Activated T-helper 1 cell treated with anti-CD3 and anti-CD28 coated beads, Interleukin-12 subunit alpha, Interleukin-12 subunit beta, Interleukin-2, Interleukin-4 antibody, amounts not matched to agents 30 ng/mL and 10 ng/mL and 1 ng/mL, durations not matched to agents 14 hours and 24 hours and 36 hours (primary cell): Measurements from ENCODE around the gene RANBP3L. TPM values are rescaled to one million over a fixed set of nuclear protein-coding genes. Genes with fewer than 3 reads are reported as not detected.

ENCODE experiments used
- DNase-seq: peaks from one replicate; pipeline ENCODE4 v3.0.0; 2021; ENCODE audit warnings: low spot score
- H3K27ac Mint-ChIP-seq: one replicate; pipeline ENCODE4 v1.8.0; 2021; ENCODE audit warnings: mild to moderate bottlenecking, mixed read lengths
- H3K27me3 Mint-ChIP-seq: one replicate; pipeline ENCODE4 v1.8.0; 2022; ENCODE audit warnings: mild to moderate bottlenecking, moderate library complexity, mixed read lengths; ENCODE audit not compliant: insufficient read depth
- H3K36me3 Mint-ChIP-seq: one replicate; pipeline ENCODE4 v1.8.0; 2021; ENCODE audit warnings: low read depth, mixed read lengths
- H3K4me1 Mint-ChIP-seq: one replicate; pipeline ENCODE4 v1.8.0; 2021; ENCODE audit warnings: low read depth, mixed read lengths
- H3K4me3 Mint-ChIP-seq: one replicate; pipeline ENCODE4 v1.8.0; 2021; ENCODE audit warnings: mild to moderate bottlenecking, moderate library complexity, mixed read lengths
- H3K9me3 Mint-ChIP-seq: one replicate; pipeline ENCODE4 v1.8.0; 2021; ENCODE audit warnings: mixed read lengths
- intact Hi-C: fragments of 100-400 bp; cut with micrococcal nuclease; formaldehyde crosslinking; loops from one replicate; pipeline ENCODE4 v1.15.1; 2024
- total RNA-seq: library from RNA; stranded (reverse); gene quantifications from 2 replicates; pipeline ENCODE4 v1.2.3, GENCODE V29; 2022

The RANBP3L gene
- total RNA-seq, 1 donor from 2014 or later, result not detected

DNA sequence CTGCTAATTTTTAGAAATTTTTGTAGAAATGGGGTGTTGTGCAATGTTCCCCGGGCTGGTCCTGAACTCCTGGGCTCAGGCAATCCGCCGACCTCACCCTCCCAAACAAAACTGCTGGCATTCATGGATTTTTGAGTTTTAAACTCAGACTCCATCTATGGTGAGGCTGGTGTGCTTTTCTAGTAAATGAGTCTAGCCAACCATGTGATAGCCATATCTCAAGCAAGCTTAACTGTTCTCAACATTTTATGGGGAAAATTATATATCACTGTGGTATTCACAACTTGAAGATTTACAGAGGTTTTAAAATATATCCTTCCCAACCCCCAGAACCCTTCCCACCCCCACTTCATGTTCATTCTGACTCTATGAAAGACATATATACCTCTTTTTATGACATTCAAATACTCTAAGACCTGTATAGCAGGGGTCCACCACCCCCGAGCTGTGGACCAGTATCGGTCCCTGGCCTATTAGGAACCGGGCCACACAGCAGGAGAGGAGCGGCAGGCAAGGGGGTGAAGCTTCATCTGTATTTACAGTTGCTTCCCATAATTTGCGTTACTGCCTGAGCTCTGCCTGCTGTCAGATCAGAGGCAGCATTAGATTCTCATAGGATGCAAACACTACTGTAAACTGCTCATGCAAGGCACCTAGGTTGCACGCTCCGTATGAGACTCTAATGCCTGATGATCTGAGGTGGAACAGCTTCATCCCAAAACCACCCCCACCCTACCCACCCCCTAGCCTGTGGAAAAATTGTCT, 55.5 kb downstream of the RANBP3L start:
- H3K9me3 Mint-ChIP-seq, result no peaks in the 10 kb centered on the region
- no peaks in the 10 kb centered on the region for H3K36me3 Mint-ChIP-seq
- peaks cover 11% of the 10 kb centered on the region for H3K4me1 Mint-ChIP-seq
- no peak overlapping the region for H3K4me3 Mint-ChIP-seq
- intact Hi-C loops, result loop anchor here (10.0 kb wide), 1 partner anchor 391 kb away; the partner anchor contains the start of gene IL7R
- H3K27me3 Mint-ChIP-seq, result peaks cover 26% of the 10 kb centered on the region
- H3K27ac Mint-ChIP-seq, result no peak overlapping the region
- DNase-seq, result no peak

DNA sequence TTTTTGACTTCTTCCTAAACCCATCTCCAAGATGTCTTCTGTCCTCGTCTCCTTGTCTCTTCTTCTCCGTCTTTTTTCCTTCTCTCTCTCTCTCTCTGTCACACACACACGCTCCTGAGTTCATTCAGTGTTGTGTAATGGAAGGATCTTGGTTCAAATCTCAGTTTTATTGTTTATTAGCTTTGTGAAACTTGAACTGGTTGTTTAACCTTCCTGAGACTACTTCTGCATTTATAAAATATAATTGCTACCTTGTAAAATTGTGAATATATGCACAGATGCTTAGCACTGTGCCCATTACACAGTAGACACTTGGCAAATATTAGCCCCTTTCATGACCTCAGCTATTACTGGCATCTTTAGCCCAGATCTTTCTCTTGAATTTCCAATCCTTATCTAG, 57.6 kb downstream of the RANBP3L start:
- peaks cover 30% of the 10 kb centered on the region for H3K4me1 Mint-ChIP-seq

DNA sequence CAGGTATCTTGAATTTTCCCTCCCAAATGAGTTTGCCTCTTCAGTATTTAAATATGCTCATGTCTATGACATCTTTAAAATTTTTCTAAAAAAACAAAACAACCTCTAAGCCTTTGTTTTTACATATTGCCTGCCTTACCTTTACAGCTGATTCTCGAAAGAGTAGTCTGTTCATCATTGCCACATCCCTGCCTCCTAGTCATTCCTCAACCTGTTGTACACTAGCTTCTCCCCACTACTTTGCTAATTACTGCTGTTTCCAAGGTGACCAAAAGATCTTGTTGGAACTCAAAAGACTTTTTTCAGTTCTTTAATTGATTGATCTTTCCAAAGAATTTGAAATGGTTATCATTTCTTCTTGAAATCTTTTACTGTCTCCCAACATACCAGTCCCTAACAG, 58.0 kb downstream of the RANBP3L start:
- peaks cover 31% of the 10 kb centered on the region for H3K4me1 Mint-ChIP-seq

More for the DNA sequence above, 57.6 kb downstream of the RANBP3L start:
- Mint-ChIP-seq H3K27me3 (peaks cover 17% of the 10 kb centered on the region), H3K36me3 (peaks cover 3% of the 10 kb centered on the region), H3K27ac (peak overlapping the region; percentile 42), H3K9me3 (no peaks in the 10 kb centered on the region), H3K4me3 (peak overlapping the region; percentile 54)
- intact Hi-C loops, result loop anchor here (5.0 to 10.0 kb wide), 4 partner anchors 118 to 1128 kb away; partner anchors contain the start of genes IL7R, NUP155 and SPEF2
- no peak for DNase-seq

DNA sequence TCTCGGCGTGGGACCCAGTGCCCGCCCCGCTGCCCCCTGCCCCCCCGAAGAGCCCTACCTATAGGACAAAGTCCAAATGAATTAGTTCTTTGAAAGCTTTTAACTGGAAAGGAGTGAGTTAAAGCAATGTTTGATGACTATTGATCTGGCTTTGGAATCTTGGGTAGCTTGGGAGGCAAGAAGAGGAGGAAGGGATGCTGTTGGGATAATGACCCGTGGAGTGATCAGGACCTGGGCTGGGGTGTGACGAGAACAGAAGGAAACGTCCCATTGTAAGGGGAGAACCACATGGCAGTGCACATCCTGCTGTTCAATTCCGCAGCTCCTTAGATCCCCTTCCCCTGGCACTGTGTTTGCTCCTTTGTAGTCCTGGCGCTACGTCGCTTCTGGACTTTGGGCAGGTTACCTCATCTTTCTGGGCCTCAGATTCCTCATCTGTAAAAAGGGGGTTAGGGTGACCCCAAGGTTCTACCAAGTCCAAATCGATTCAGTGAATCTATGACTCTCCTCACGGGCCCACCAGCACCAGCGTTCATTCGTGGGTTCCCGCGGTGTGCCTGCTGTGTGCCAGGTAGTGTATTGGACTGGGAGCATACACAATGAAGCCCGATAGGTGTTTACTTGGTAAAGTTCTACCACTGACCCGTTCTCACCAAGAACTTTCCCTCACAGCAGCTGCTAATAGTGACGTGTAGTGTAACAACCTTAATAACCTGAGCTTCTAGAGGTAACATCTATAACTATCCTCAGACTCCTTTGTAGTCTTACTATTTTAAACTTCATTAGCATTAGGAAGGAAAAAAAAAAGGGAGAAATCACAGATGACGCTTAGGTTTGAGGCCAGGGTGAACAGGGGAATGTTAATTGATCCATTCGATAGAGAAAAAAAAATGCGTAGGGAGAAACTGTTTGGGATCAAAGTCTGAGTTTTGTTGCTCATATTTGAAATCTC, 58.9 kb downstream of the RANBP3L start:
- Mint-ChIP-seq H3K27me3 (peaks cover 13% of the 10 kb centered on the region), H3K4me1 (peaks cover 37% of the 10 kb centered on the region), H3K4me3 (peak overlapping the region; percentile 90), H3K9me3 (no peaks in the 10 kb centered on the region), H3K27ac (peak overlapping the region; percentile 96), H3K36me3 (peaks cover 3% of the 10 kb centered on the region)
- no peak for DNase-seq
- intact Hi-C loops, result loop anchor here (1.0 to 10.0 kb wide), 9 partner anchors 92 to 1328 kb away; partner anchors contain the start of genes BRIX1, DNAJC21, IL7R and LMBRD2

More for the DNA sequence above, 58.0 kb downstream of the RANBP3L start:
- Mint-ChIP-seq H3K36me3 (peaks cover 3% of the 10 kb centered on the region), H3K9me3 (no peaks in the 10 kb centered on the region), H3K4me3 (peak overlapping the region; percentile 54), H3K27me3 (peaks cover 17% of the 10 kb centered on the region), H3K27ac (peak overlapping the region; percentile 42)
- intact Hi-C loops, result loop anchor here (5.0 to 10.0 kb wide), 4 partner anchors 119 to 1129 kb away; partner anchors contain the start of genes IL7R, NUP155 and SPEF2
- DNase-seq, result no peak

DNA sequence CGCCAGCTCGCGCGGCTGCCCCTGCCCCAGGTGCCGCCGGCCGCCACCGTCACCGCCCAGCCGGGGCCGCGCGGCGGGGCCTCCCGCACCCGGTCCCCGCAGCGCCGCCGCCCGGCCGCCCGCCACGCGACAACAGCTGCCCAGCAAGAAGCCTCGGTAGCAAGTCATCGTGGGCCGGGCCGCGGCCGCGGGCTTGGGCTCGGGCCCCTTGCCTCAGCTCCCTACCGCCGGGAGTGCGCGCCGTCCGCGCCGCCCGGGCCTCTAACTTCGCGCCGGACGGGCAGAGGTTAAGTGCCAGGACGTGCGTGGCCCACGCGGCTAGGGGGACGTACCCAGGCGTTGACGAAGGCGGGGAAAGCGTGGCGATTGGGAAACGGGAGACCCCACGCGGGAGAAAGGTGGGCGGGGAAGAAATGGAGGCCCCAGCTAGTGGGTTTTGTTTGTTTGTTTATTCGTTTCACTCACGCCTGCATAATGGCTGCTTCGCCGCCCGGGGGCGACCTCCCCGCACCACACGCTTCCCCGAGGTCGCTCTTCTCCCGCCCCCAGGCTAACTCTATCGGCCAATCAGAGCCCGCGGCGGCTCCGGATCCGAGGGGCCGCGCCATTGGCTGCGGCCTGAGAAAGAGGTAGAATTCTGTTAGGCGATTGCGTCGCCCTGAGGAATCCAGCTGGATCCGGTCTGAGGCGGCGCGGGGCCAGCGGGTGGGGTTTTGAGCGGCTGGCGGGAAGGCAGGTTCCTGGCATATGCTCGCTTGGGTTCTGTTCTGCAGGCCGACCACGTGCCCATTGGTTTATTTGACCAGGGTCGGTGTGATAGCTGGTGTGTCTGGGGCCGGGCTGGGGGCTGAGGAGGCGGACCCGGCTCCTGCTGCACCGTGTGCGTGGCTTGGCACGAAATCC, 59.8 kb downstream of the RANBP3L start, which contains the start of gene NADK2:
Gene NADK2 (minus strand): TSS at position 295 of the 903 bp plus-strand sequence. CDS start 127 bp downstream, at position 168.
- peak within 1 kb of the TSS; percentile 90 for H3K4me3 Mint-ChIP-seq
- intact Hi-C loops, result loop anchor here (1.0 to 10.0 kb wide), 11 partner anchors 91 to 1481 kb away; partner anchors contain the start of genes BRIX1, DNAJC21, IL7R and LMBRD2

DNA sequence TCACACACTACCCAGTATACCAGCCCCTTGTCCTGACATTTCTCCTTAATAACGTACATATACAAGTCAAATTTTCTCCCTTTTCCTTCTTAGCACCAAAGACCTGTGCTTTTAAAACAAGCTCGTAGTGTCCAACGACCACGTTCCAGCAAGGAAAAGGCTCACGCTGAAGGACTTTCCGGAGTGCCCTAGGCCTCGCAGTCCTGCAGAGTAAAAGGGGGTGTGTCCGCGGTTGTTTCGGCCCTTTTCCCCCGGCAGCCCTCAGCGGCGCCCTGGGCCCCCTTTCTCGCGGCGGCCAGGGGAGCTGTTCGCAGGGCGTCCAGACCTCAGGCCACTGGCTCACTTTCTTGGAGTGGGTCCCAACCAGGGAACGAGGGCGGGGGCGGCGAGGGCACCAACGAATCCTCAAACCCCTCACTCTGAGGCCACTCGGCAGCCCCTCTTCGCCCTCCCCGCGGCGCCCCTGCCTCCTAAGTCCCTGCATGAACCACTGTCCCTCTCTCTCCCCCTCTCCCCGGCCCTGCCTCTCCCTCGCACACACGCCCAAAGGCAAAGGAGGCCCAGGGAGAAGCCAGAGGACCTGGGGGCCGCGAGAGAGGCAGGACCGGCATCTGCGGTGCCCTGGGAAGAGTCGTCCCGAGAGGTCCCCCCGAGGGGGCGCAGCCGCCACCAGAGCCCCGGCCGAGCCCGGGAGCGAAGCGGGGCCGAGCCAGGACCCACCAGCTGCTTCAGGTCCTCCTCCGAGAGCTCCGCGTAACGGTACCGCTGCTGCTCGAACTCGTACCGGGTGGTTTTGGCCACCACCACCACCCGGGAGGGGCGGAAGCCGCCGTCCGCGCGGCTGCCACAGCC, 60.7 kb downstream of the RANBP3L start:
- H3K4me1 Mint-ChIP-seq, result peaks cover 39% of the 10 kb centered on the region
- peaks cover 4% of the 10 kb centered on the region for H3K27me3 Mint-ChIP-seq
- peak overlapping the region; percentile 81 for H3K4me3 Mint-ChIP-seq
- intact Hi-C loops, result loop anchor here (1.0 to 10.0 kb wide), 6 partner anchors 121 to 1482 kb away; partner anchors contain the start of genes IL7R, NIPBL, NUP155 and SPEF2
- H3K27ac Mint-ChIP-seq, result peak overlapping the region; percentile 65
- H3K36me3 Mint-ChIP-seq, result peaks cover 3% of the 10 kb centered on the region
- peak; percentile 17 for DNase-seq
- H3K9me3 Mint-ChIP-seq, result no peaks in the 10 kb centered on the region

More for the DNA sequence above, 59.8 kb downstream of the RANBP3L start, which contains the start of gene NADK2:
- Mint-ChIP-seq H3K27me3 (peaks cover 4% of the 10 kb centered on the region), H3K9me3 (no peaks in the 10 kb centered on the region), H3K27ac (peak within 1 kb of the TSS; percentile 96), H3K4me1 (peaks cover 39% of the 10 kb centered on the region), H3K36me3 (peaks cover 3% of the 10 kb centered on the region)
- peak; percentile 93 for DNase-seq

DNA sequence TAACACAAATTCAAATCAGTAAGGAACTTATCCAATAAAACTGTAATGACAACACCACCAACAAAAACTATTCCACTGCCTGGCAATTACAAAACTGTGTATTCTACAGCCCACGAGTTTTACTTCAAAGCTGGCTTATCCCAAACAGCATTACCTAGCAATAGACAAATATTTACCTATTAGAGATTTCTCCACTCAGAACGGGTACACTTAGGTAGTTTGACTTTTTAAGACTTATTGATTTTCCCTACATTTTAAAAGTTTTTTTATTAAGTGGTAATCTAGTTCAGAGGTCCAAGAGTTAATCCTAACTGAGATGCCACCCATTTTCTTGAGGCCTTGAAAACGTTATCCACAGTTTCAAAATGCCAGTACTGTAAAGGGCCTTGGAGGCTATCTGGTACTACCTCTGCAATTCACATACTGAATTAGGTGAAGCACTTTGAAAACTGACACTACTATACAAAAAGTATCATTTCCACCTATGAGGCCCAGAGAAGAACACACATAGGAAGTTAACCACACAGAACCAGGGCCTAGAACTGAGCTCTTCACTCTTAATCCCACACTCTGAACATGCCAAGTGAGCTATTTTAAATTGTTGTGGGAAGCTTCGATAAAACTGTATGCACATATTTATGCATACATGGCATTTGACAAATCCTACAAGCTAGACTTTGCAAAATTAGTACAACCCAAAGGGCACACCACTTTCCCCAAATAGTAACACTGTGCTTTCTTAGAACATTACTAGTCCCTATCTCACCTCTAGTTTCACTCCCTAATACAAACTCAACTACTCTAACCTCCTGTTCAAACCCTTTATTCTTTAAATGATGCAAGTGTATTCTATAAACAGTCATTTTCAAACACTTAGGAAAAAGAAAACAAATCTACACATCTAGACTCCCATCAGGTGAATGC, 62.1 kb downstream of the RANBP3L start:
- no peak for DNase-seq
- H3K27ac Mint-ChIP-seq, result peak overlapping the region; percentile 37
- peak overlapping the region; percentile 74 for H3K4me3 Mint-ChIP-seq
- H3K4me1 Mint-ChIP-seq, result peaks cover 39% of the 10 kb centered on the region
- intact Hi-C loops, result loop anchor here (2.0 to 10.0 kb wide), 5 partner anchors 123 to 1483 kb away; partner anchors contain the start of genes IL7R, NUP155 and SPEF2
- H3K36me3 Mint-ChIP-seq, result peaks cover 3% of the 10 kb centered on the region
- H3K9me3 Mint-ChIP-seq, result no peaks in the 10 kb centered on the region
- peaks cover 4% of the 10 kb centered on the region for H3K27me3 Mint-ChIP-seq

DNA sequence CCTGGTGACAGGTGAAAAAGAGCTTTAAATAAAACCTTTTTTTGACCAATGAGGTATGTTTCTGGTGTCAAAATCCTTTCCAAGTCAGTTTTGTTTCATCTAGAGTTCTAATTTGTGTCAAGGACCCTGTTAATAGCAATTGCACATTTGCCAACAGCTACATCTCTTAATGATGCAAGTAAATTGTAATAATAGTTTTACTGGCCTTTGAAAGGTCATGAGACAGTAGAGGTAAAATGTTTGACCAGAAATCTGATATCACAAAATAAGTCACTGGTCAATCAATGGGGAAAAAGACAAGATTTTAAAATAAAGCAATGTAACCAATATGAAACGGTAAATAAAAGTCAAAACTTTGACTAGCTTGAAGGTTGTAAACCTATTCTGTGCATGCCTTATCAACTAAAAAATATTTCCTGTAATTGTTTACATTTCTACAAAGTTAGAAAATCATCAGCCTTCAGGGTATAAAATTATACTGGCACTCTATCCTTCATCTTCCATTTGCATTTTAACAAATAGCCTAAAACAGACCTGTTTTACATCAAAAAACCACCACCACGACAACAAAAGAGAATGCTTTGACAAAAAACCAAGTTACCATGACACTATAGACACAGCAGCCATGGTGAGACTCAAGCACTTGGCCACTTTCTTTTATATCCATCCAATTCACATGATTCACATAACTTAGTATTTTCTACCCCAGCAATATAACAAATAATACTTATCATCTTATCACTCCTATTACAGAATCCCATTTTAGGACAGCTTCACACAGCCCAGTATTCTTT, 63.0 kb downstream of the RANBP3L start:
- Mint-ChIP-seq H3K27ac (no peak overlapping the region), H3K36me3 (peaks cover 3% of the 10 kb centered on the region), H3K27me3 (no peaks in the 10 kb centered on the region), H3K9me3 (no peaks in the 10 kb centered on the region), H3K4me3 (no peak overlapping the region), H3K4me1 (peaks cover 36% of the 10 kb centered on the region)
- no peak for DNase-seq
- intact Hi-C loops, result no loop called here

DNA sequence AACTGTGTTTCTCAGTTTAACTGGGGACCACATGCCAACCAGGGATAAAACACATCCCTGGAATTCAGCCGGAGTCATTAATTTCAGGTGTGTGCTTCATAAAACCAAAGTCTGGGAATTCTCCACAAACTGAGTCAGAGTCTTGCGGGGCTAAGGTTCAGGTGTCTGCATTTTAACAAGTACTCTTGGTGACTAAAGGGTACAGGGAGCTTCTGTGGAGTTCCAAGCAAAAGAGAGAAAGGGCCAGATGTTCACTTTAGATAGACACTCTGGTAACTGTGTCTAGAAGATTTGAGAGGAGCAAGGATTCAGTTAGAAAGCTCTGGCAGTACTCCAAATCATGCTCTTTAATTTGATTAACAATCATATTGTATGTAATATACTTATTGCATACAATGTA, 64.0 kb downstream of the RANBP3L start:
- Mint-ChIP-seq H3K9me3 (no peaks in the 10 kb centered on the region), H3K36me3 (peaks cover 3% of the 10 kb centered on the region), H3K27ac (no peak overlapping the region), H3K4me1 (peaks cover 28% of the 10 kb centered on the region), H3K4me3 (no peak overlapping the region), H3K27me3 (no peaks in the 10 kb centered on the region)
- no peak for DNase-seq
- intact Hi-C loops, result no loop called here

DNA sequence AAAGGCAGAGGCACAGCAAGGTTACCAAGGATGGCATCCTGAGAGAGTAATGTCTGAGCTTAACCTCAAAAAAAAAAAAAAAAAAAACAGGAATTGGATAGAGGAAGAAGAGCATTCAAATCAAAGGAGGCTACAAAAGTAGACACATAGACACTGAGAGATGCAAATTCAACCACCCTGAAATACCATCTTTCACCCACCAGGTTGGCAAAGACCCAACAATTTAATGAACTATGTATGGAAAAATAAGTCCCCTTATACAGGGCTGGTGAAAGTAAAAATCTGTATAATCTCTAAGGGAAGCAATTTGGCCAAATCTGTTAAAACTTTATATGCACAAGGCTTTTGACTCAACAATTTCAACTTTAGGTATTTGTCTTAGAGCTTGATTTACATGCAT, 64.9 kb downstream of the RANBP3L start:
- intact Hi-C loops, result no loop called here
- H3K27me3 Mint-ChIP-seq, result no peaks in the 10 kb centered on the region

More for the DNA sequence above, 64.9 kb downstream of the RANBP3L start:
- DNase-seq, result no peak
- Mint-ChIP-seq H3K4me3 (no peak overlapping the region), H3K4me1 (peaks cover 28% of the 10 kb centered on the region), H3K9me3 (no peaks in the 10 kb centered on the region), H3K27ac (no peak overlapping the region), H3K36me3 (peaks cover 3% of the 10 kb centered on the region)
